Caco-2 (cell line): ENCODE data around the gene SIRPG. TPM values are rescaled to one million over a fixed set of nuclear protein-coding genes. Genes with fewer than 3 reads are reported as not detected.

Source experiments
- BruUV-seq: library from RNA; stranded (reverse); fragments of 400-500 nt; replicated peaks from 2 replicates; lab custom pipeline; 2021; lab: Mats Ljungman, UMichigan
- CTCF ChIA-PET: fragments of 300-600 bp; sonication (Branson Sonifier 250); formaldehyde crosslinking; loops from one replicate; lab custom pipeline; 2022; ENCODE audit warnings: antibody characterized with exemption; lab: Charles Lee
- POLR2A ChIA-PET: fragments of 300-600 bp; sonication (Branson Sonifier 250); formaldehyde crosslinking; loops from one replicate; lab custom pipeline; 2022; ENCODE audit warnings: antibody characterized with exemption; lab: Charles Lee
- DNase-seq, 2 experiments: peaks; one replicate each; pipeline versions ENCODE4 v3.0.0 to v3.0.0-alpha.2; 2020 to 2022
- H3K27me3 ChIP-seq: replicated peaks from 2 replicates; pipeline ENCODE4 v1.6.0; 2011; ENCODE audit warnings: low read length; ENCODE audit not compliant: control insufficient read depth, insufficient read depth
- H3K36me3 ChIP-seq: 2 replicates; pipeline ENCODE4 v1.5.1; 2011; ENCODE audit warnings: low read length; ENCODE audit not compliant: control insufficient read depth, insufficient read depth
- H3K4me1 ChIP-seq: fragments of 250-450 bp; sonication (Bioruptor Pico); 2 replicates; pipeline ENCODE4 v1.5.1; 2020; ENCODE audit warnings: mild to moderate bottlenecking
- H3K4me3 ChIP-seq: 2 replicates; pipeline ENCODE4 v1.5.1; 2011; ENCODE audit warnings: low read depth, mild to moderate bottlenecking, control low read depth, low read length
- H3K9me3 ChIP-seq: fragments of 250-450 bp; sonication (Bioruptor Pico); 2 replicates; pipeline ENCODE4 v1.5.1; 2020; ENCODE audit warnings: mild to moderate bottlenecking, moderate library complexity
- H3K27ac Mint-ChIP-seq: one replicate; pipeline ENCODE4 v1.8.0; 2022; ENCODE audit warnings: mixed read lengths; ENCODE audit not compliant: unreplicated experiment
- H3K27me3 Mint-ChIP-seq: one replicate; pipeline ENCODE4 v1.8.0; 2022; ENCODE audit warnings: mixed read lengths; ENCODE audit not compliant: insufficient read depth, unreplicated experiment
- H3K36me3 Mint-ChIP-seq: one replicate; pipeline ENCODE4 v1.8.0; 2022; ENCODE audit warnings: mild to moderate bottlenecking, mixed read lengths; ENCODE audit not compliant: insufficient read depth, unreplicated experiment
- H3K4me1 Mint-ChIP-seq: one replicate; pipeline ENCODE4 v1.8.0; 2022; ENCODE audit warnings: low read depth, mixed read lengths; ENCODE audit not compliant: unreplicated experiment
- H3K4me3 Mint-ChIP-seq: one replicate; pipeline ENCODE4 v1.8.0; 2022; ENCODE audit warnings: mild to moderate bottlenecking, moderate library complexity, mixed read lengths; ENCODE audit not compliant: unreplicated experiment
- H3K9me3 Mint-ChIP-seq: one replicate; pipeline ENCODE4 v1.8.0; 2022; ENCODE audit warnings: mixed read lengths; ENCODE audit not compliant: unreplicated experiment
- CTCF ChIP-seq, 2 experiments: fragments of 200-600 bp in 1 of 2; IDR thresholded peaks; 1 replicate in 1 of 2; 2 replicates in 1 of 2; pipeline versions ENCODE4 v1.5.1 to v1.8.0; 2011 to 2022; ENCODE audit warnings: antibody characterized with exemption in 1 of 2, control low read depth in 1 of 2, inconsistent platforms in 1 of 2, low read depth in 1 of 2, low read length in 1 of 2, mild to moderate bottlenecking in 1 of 2, moderate library complexity in 1 of 2; ENCODE audit not compliant: insufficient read depth in 1 of 2, severe bottlenecking in 1 of 2, unreplicated experiment in 1 of 2
- intact Hi-C: fragments of 100-400 bp; cut with micrococcal nuclease; formaldehyde crosslinking; loops from one replicate; pipeline ENCODE4 v1.10.0; 2022; ENCODE audit not compliant: unreplicated experiment
- total RNA-seq: library from RNA; stranded (reverse); gene quantifications from 2 replicates; pipeline ENCODE4 v1.2.3, GENCODE V29; 2022

Gene SIRPG
- total RNA-seq, 1 experiment from 2014 or later, result not detected

GRCh38 chr20:1625083-1625690 lies 32.4 kb downstream of the SIRPG start:
- intact Hi-C loops, result no loop called here
- POLR2A ChIA-PET, result no interaction called here
- Histone ChIP-seq H3K4me1 (no peaks in the 10 kb centered on the region), H3K27me3 (no peaks in the 10 kb centered on the region), H3K9me3 (no peaks in the 10 kb centered on the region), H3K36me3 (no peaks in the 10 kb centered on the region), H3K4me3 (no peak overlapping the region)
- H3K9me3 Mint-ChIP-seq, result no peaks in the 10 kb centered on the region
- no peak for TF ChIP-seq CTCF (IDR thresholded peaks at IDR 0.05; ENCODE audit: insufficient read depth in 1 of 2, low read depth in 1 of 2, low read length in 1 of 2, severe bottlenecking in 1 of 2, unreplicated experiment in 1 of 2)
- H3K27me3 Mint-ChIP-seq, result peaks cover 11% of the 10 kb centered on the region
- H3K4me1 Mint-ChIP-seq, result no peaks in the 10 kb centered on the region
- H3K27ac Mint-ChIP-seq, result no peak overlapping the region
- BruUV-seq, result no TSS peak
- H3K36me3 Mint-ChIP-seq, result no peaks in the 10 kb centered on the region
- CTCF ChIA-PET, result no interaction called here
- no peak for DNase-seq
- no peak overlapping the region for H3K4me3 Mint-ChIP-seq

- Mint-ChIP-seq H3K27me3 (peaks cover 8% of the 10 kb centered on the region), H3K27ac (no peak overlapping the region), H3K36me3 (no peaks in the 10 kb centered on the region), H3K4me1 (no peaks in the 10 kb centered on the region), H3K4me3 (no peak overlapping the region), H3K9me3 (no peaks in the 10 kb centered on the region)
- H3K4me3 ChIP-seq, result no peak overlapping the region
- no peak for DNase-seq
- H3K27me3 ChIP-seq, result no peaks in the 10 kb centered on the region
- TF ChIP-seq CTCF (IDR thresholded peaks at IDR 0.05; ENCODE audit: insufficient read depth in 1 of 2, low read depth in 1 of 2, low read length in 1 of 2, severe bottlenecking in 1 of 2, unreplicated experiment in 1 of 2), result no peak
- no peaks in the 10 kb centered on the region for H3K4me1 ChIP-seq
- intact Hi-C loops, result no loop called here
- ChIA-PET CTCF (no interaction called here), POLR2A (no interaction called here)
- BruUV-seq, result no TSS peak
- H3K36me3 ChIP-seq, result no peaks in the 10 kb centered on the region
- no peaks in the 10 kb centered on the region for H3K9me3 ChIP-seq
These were observed 33.9 kb downstream of the SIRPG start for GRCh38 chr20:1623501-1624205.

- CTCF ChIA-PET, result no interaction called here
- H3K36me3 ChIP-seq, result no peaks in the 10 kb centered on the region
- no peak overlapping the region for H3K4me3 ChIP-seq
- Mint-ChIP-seq H3K27me3 (peaks cover 4% of the 10 kb centered on the region), H3K36me3 (no peaks in the 10 kb centered on the region), H3K4me1 (no peaks in the 10 kb centered on the region), H3K9me3 (no peaks in the 10 kb centered on the region), H3K4me3 (no peak overlapping the region), H3K27ac (no peak overlapping the region)
- no peak for TF ChIP-seq CTCF (IDR thresholded peaks at IDR 0.05; ENCODE audit: insufficient read depth in 1 of 2, low read depth in 1 of 2, low read length in 1 of 2, severe bottlenecking in 1 of 2, unreplicated experiment in 1 of 2)
- POLR2A ChIA-PET, result no interaction called here
- no TSS peak for BruUV-seq
- no peaks in the 10 kb centered on the region for H3K27me3 ChIP-seq
- H3K4me1 ChIP-seq, result no peaks in the 10 kb centered on the region
- no peaks in the 10 kb centered on the region for H3K9me3 ChIP-seq
- no peak for DNase-seq
- intact Hi-C loops, result no loop called here
These were observed 35.1 kb downstream of the SIRPG start for GRCh38 chr20:1622450-1622849.
